Measurements from ENCODE around the gene PIGS.

PIGS gene

GRCh38 chr17:28505986-28506665 is 65.2 kb downstream of the PIGS start, which contains the start of gene FOXN1:
FOXN1 (plus strand) TSS chr17:28506348; CDS start chr17:28523970, 17,622 bp downstream.
- DNase-seq, result no peak

GRCh38 chr17:28503420-28503819 is 67.9 kb downstream of the PIGS start:
- DNase-seq, result no peak
